ENCODE data around the gene ASB1. TPM values are rescaled to one million over a fixed set of nuclear protein-coding genes. Genes with fewer than 3 reads are reported as not detected.

Gene ASB1
- polyA plus RNA-seq, 1 donor: 20.8 TPM

- Histone ChIP-seq H3K36me3 (ENCODE audit: control insufficient read depth, insufficient read depth, low read length) (peaks cover 6% of the 10 kb centered on the region), H3K27ac (ENCODE audit: low read length) (no peak overlapping the region), H3K4me3 (ENCODE audit: low read length) (no peak overlapping the region), H3K27me3 (ENCODE audit: control insufficient read depth, insufficient read depth, low read length) (no peaks in the 10 kb centered on the region), H3K9me3 (ENCODE audit: control insufficient read depth, low read depth, low read length) (no peaks in the 10 kb centered on the region), H3K4me1 (ENCODE audit: control insufficient read depth, insufficient read depth, low read length) (no peaks in the 10 kb centered on the region)
- DNase-seq: no peak
- WGBS (ENCODE audit: insufficient coverage, low lambda C conversion rate): 100% methylated on average over 3 of the region's 7 CpGs
Measured at GRCh38 chr2:238383743-238384380, 42.9 kb upstream of the ASB1 start.

GRCh38 chr2:238387332-238387731 is 39.4 kb upstream of the ASB1 start:
- no peak overlapping the region for H3K27ac ChIP-seq (ENCODE audit: low read length)
- H3K4me1 ChIP-seq (ENCODE audit: control insufficient read depth, insufficient read depth, low read length): no peaks in the 10 kb centered on the region
- H3K4me3 ChIP-seq (ENCODE audit: low read length): no peak overlapping the region
- no peaks in the 10 kb centered on the region for H3K9me3 ChIP-seq (ENCODE audit: control insufficient read depth, low read depth, low read length)
- peaks cover 4% of the 10 kb centered on the region for H3K36me3 ChIP-seq (ENCODE audit: control insufficient read depth, insufficient read depth, low read length)
- no peaks in the 10 kb centered on the region for H3K27me3 ChIP-seq (ENCODE audit: control insufficient read depth, insufficient read depth, low read length)
- 100% methylated on average over 1 of the region's 4 CpGs for whole genome bisulfite sequencing (ENCODE audit: insufficient coverage, low lambda C conversion rate)
- DNase-seq: no peak

DNA sequence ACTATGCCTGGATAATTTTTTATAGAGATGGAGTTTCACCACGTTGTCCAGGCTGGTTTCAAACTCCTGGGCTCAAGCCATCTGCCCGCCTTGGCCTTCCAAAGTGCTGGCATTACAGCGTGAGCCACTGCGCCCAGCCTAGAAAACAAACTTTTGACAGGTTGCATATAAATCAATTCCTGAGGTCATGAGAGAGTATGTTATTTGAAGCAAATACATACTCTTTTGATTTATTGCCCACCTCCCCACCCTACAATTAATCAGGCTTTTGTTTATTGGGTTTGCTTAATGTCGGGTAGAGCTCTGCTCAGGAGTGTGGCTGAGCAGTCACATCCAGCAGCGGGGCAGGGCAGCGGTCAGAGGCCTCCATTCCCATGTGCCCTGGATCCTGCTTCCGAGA is 37.9 kb upstream of the ASB1 start:
- WGBS (ENCODE audit: insufficient coverage, low lambda C conversion rate): no CpG with 5 or more reads among the region's 8 CpGs
- Histone ChIP-seq H3K4me1 (ENCODE audit: control insufficient read depth, insufficient read depth, low read length) (no peaks in the 10 kb centered on the region), H3K36me3 (ENCODE audit: control insufficient read depth, insufficient read depth, low read length) (no peaks in the 10 kb centered on the region), H3K27me3 (ENCODE audit: control insufficient read depth, insufficient read depth, low read length) (no peaks in the 10 kb centered on the region), H3K27ac (ENCODE audit: low read length) (no peak overlapping the region), H3K9me3 (ENCODE audit: control insufficient read depth, low read depth, low read length) (no peaks in the 10 kb centered on the region), H3K4me3 (ENCODE audit: low read length) (no peak overlapping the region)
- no peak for DNase-seq

- DNase-seq: no peak
- WGBS (ENCODE audit: insufficient coverage, low lambda C conversion rate): no CpG with 5 or more reads among the region's 10 CpGs
Measured at GRCh38 chr2:238389988-238390589, 36.6 kb upstream of the ASB1 start.

DNA sequence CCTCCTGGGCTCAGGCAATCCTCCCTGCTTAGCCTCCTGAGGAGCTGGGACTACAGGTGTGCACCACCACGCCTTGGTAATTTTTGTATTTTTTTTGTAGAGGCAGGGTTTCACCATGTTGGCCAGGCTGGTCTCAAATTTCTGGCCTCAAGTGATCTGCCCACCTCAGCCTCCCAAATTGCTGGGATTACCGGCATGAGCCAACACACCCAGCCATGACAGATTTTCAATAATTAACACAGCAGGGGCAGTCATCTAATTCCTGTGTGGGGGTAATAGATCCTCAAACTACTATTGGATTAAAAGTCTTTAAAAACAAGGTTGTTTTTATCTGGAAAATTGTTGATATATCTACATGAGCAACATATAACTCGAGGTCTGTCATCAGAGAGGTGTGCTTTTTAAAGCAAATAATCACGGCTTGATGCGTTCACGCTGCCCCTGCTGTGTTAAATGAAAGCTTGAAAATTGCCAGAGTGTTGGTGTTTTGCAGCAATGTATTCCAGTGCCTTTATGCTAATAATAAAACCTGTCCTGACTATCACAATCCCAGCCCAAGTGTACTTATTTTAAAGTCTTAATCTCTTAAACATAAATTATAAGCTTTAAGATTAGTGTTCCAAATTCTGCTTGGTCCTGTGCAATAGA is 35.6 kb upstream of the ASB1 start:
- no peak overlapping the region for H3K4me3 ChIP-seq (ENCODE audit: low read length)
- 100% methylated on average over 3 of the region's 6 CpGs for WGBS (ENCODE audit: insufficient coverage, low lambda C conversion rate)
- H3K4me1 ChIP-seq (ENCODE audit: control insufficient read depth, insufficient read depth, low read length): no peaks in the 10 kb centered on the region
- H3K27me3 ChIP-seq (ENCODE audit: control insufficient read depth, insufficient read depth, low read length): no peaks in the 10 kb centered on the region
- no peaks in the 10 kb centered on the region for H3K36me3 ChIP-seq (ENCODE audit: control insufficient read depth, insufficient read depth, low read length)
- H3K9me3 ChIP-seq (ENCODE audit: control insufficient read depth, low read depth, low read length): no peaks in the 10 kb centered on the region
- no peak overlapping the region for H3K27ac ChIP-seq (ENCODE audit: low read length)
- DNase-seq: no peak

More at GRCh38 chr2:238389988-238390589, 36.6 kb upstream of the ASB1 start:
- Histone ChIP-seq H3K4me1 (ENCODE audit: control insufficient read depth, insufficient read depth, low read length) (no peaks in the 10 kb centered on the region), H3K36me3 (ENCODE audit: control insufficient read depth, insufficient read depth, low read length) (no peaks in the 10 kb centered on the region), H3K27me3 (ENCODE audit: control insufficient read depth, insufficient read depth, low read length) (no peaks in the 10 kb centered on the region), H3K9me3 (ENCODE audit: control insufficient read depth, low read depth, low read length) (no peaks in the 10 kb centered on the region), H3K4me3 (ENCODE audit: low read length) (no peak overlapping the region), H3K27ac (ENCODE audit: low read length) (no peak overlapping the region)

GRCh38 chr2:238396663-238397062 is 30.1 kb upstream of the ASB1 start:
- H3K27me3 ChIP-seq (ENCODE audit: control insufficient read depth, insufficient read depth, low read length): no peaks in the 10 kb centered on the region
- peaks cover 5% of the 10 kb centered on the region for H3K4me1 ChIP-seq (ENCODE audit: control insufficient read depth, insufficient read depth, low read length)
- peaks cover 2% of the 10 kb centered on the region for H3K36me3 ChIP-seq (ENCODE audit: control insufficient read depth, insufficient read depth, low read length)
- no peaks in the 10 kb centered on the region for H3K9me3 ChIP-seq (ENCODE audit: control insufficient read depth, low read depth, low read length)
- WGBS (ENCODE audit: insufficient coverage, low lambda C conversion rate): 100% methylated on average over 1 of the region's 7 CpGs
- H3K27ac ChIP-seq (ENCODE audit: low read length): no peak overlapping the region
- DNase-seq: no peak
- no peak overlapping the region for H3K4me3 ChIP-seq (ENCODE audit: low read length)

GRCh38 chr2:238397356-238397755 is 29.4 kb upstream of the ASB1 start:
- Histone ChIP-seq H3K27me3 (ENCODE audit: control insufficient read depth, insufficient read depth, low read length) (no peaks in the 10 kb centered on the region), H3K27ac (ENCODE audit: low read length) (no peak overlapping the region), H3K4me1 (ENCODE audit: control insufficient read depth, insufficient read depth, low read length) (peaks cover 6% of the 10 kb centered on the region), H3K4me3 (ENCODE audit: low read length) (no peak overlapping the region), H3K36me3 (ENCODE audit: control insufficient read depth, insufficient read depth, low read length) (peaks cover 2% of the 10 kb centered on the region), H3K9me3 (ENCODE audit: control insufficient read depth, low read depth, low read length) (no peaks in the 10 kb centered on the region)
- DNase-seq: no peak
- no CpG with 5 or more reads among the region's 14 CpGs for WGBS (ENCODE audit: insufficient coverage, low lambda C conversion rate)

DNA sequence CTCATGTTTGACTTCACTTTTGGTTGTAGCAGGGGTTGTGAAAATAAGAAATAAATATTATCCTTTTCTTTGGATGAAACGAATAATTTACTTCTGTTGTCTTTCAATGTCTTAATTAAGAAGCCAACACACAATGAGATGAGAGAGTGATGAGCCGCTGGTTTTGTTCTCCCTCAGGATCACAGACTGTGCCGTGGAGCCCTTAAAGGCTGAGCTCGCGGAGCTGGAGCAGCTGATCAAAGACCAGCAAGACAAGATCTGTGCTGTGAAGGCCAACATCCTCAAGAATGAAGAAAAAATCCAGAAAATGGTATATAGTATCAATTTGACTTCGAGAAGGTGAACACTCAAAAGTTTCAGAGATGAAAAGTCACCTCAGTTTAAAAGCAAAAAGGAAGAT is 28.1 kb upstream of the ASB1 start:
- no CpG with 5 or more reads among the region's 6 CpGs for WGBS (ENCODE audit: insufficient coverage, low lambda C conversion rate)

GRCh38 chr2:238399094-238399493 is 27.6 kb upstream of the ASB1 start:
- Histone ChIP-seq H3K27me3 (ENCODE audit: control insufficient read depth, insufficient read depth, low read length) (no peaks in the 10 kb centered on the region), H3K9me3 (ENCODE audit: control insufficient read depth, low read depth, low read length) (no peaks in the 10 kb centered on the region), H3K36me3 (ENCODE audit: control insufficient read depth, insufficient read depth, low read length) (peaks cover 2% of the 10 kb centered on the region), H3K27ac (ENCODE audit: low read length) (no peak overlapping the region), H3K4me1 (ENCODE audit: control insufficient read depth, insufficient read depth, low read length) (peaks cover 14% of the 10 kb centered on the region), H3K4me3 (ENCODE audit: low read length) (no peak overlapping the region)
- DNase-seq: no peak
- no CpG with 5 or more reads among the region's 2 CpGs for WGBS (ENCODE audit: insufficient coverage, low lambda C conversion rate)

More for the DNA sequence above, 28.1 kb upstream of the ASB1 start:
- Histone ChIP-seq H3K9me3 (ENCODE audit: control insufficient read depth, low read depth, low read length) (no peaks in the 10 kb centered on the region), H3K4me3 (ENCODE audit: low read length) (no peak overlapping the region), H3K27ac (ENCODE audit: low read length) (no peak overlapping the region), H3K4me1 (ENCODE audit: control insufficient read depth, insufficient read depth, low read length) (peaks cover 12% of the 10 kb centered on the region), H3K36me3 (ENCODE audit: control insufficient read depth, insufficient read depth, low read length) (peaks cover 2% of the 10 kb centered on the region), H3K27me3 (ENCODE audit: control insufficient read depth, insufficient read depth, low read length) (no peaks in the 10 kb centered on the region)
- no peak for DNase-seq

- H3K4me3 ChIP-seq (ENCODE audit: low read length): no peak overlapping the region
- no peaks in the 10 kb centered on the region for H3K27me3 ChIP-seq (ENCODE audit: control insufficient read depth, insufficient read depth, low read length)
- peaks cover 25% of the 10 kb centered on the region for H3K4me1 ChIP-seq (ENCODE audit: control insufficient read depth, insufficient read depth, low read length)
- peak overlapping the region; percentile 46 for H3K27ac ChIP-seq (ENCODE audit: low read length)
- peaks cover 2% of the 10 kb centered on the region for H3K36me3 ChIP-seq (ENCODE audit: control insufficient read depth, insufficient read depth, low read length)
- WGBS (ENCODE audit: insufficient coverage, low lambda C conversion rate): no CpG with 5 or more reads among the region's 8 CpGs
- no peaks in the 10 kb centered on the region for H3K9me3 ChIP-seq (ENCODE audit: control insufficient read depth, low read depth, low read length)
- peak; percentile 76 to 87 for DNase-seq
Measured at GRCh38 chr2:238401551-238401950, 25.2 kb upstream of the ASB1 start.

Data from large intestine (tissue), 3 donors.